ENCODE results near the gene ZDHHC16. TPM values are rescaled to one million over a fixed set of nuclear protein-coding genes. Genes with fewer than 3 reads are reported as not detected.

ZDHHC16 gene
- total RNA-seq, 4 donors from 2014 or later: 25.6 to 38.3 (median 28.4) TPM

- peak in 2 of 3 donors; percentile 45 to 63 for DNase-seq
- Histone ChIP-seq H3K9me3 (no peaks in the 10 kb centered on the region), H3K4me3 (peak within 1 kb of the TSS; percentile 92 to 94 (median 93)), H3K36me3 (no peaks in the 10 kb centered on the region), H3K27me3 (no peaks in the 10 kb centered on the region), H3K4me1 (peaks cover 0 to 28% (median 7%) of the 10 kb centered on the region in 4 donors), H3K27ac (peak within 1 kb of the TSS; percentile 89 to 95 (median 92))
- TF ChIP-seq POLR2A (IDR thresholded peaks at IDR 0.05): no peak
- TF ChIP-seq CTCF (IDR thresholded peaks at IDR 0.05): no peak
Observed at GRCh38 chr10:97498841-97499560, 53.0 kb downstream of the ZDHHC16 start, which contains the start of gene UBTD1. Gene UBTD1 (plus strand): TSS chr10:97498924. CDS start chr10:97499204, 280 bp downstream.

- H3K27ac ChIP-seq: peak overlapping the region; percentile 89 to 95 (median 92)
- no peaks in the 10 kb centered on the region for H3K9me3 ChIP-seq
- no peaks in the 10 kb centered on the region for H3K27me3 ChIP-seq
- TF ChIP-seq CTCF (IDR thresholded peaks at IDR 0.05) (no peak), POLR2A (IDR thresholded peaks at IDR 0.05) (no peak)
- H3K4me1 ChIP-seq: peaks cover 0 to 28% (median 7%) of the 10 kb centered on the region in 4 donors
- H3K36me3 ChIP-seq: no peaks in the 10 kb centered on the region
- H3K4me3 ChIP-seq: peak overlapping the region; percentile 92 to 94 (median 93)
- DNase-seq: peak in 2 of 3 donors; percentile 20 to 71
Observed at GRCh38 chr10:97499561-97500296, 53.8 kb downstream of the ZDHHC16 start.

- no peaks in the 10 kb centered on the region for H3K36me3 ChIP-seq
- H3K27me3 ChIP-seq: no peaks in the 10 kb centered on the region
- H3K9me3 ChIP-seq: no peaks in the 10 kb centered on the region
- no peak overlapping the region for H3K27ac ChIP-seq
- peaks cover 0 to 23% (median 7%) of the 10 kb centered on the region in 4 donors for H3K4me1 ChIP-seq
- no peak overlapping the region for H3K4me3 ChIP-seq
- DNase-seq: no peak
- TF ChIP-seq CTCF (IDR thresholded peaks at IDR 0.05): no peak
- no peak for TF ChIP-seq POLR2A (IDR thresholded peaks at IDR 0.05)
Observed at GRCh38 chr10:97500297-97500575, 54.3 kb downstream of the ZDHHC16 start.

DNA sequence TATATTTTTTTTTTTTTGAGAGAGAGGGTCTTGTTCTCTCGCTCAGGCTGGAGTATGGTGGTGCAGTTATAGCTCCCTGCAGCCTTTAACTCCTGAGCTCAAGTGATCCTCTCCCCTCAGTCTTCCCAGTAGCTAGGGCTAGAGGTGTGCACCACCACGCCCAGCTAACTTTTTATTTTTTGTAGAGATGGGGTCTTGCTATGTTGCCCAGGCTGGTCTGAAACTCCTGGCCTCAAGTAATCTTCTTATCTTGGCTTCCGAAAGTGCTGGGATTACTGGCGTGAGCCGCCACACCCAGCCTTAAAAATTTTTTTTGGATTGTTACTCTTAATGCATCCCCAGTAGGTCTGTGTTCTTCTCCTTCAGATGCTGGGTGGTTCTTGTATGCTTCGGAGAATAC, 56.9 kb downstream of the ZDHHC16 start:
- H3K27ac ChIP-seq: no peak overlapping the region
- no peak for DNase-seq
- no peaks in the 10 kb centered on the region for H3K36me3 ChIP-seq
- TF ChIP-seq POLR2A (IDR thresholded peaks at IDR 0.05): no peak
- no peak for TF ChIP-seq CTCF (IDR thresholded peaks at IDR 0.05)
- no peaks in the 10 kb centered on the region for H3K27me3 ChIP-seq
- no peaks in the 10 kb centered on the region for H3K9me3 ChIP-seq
- H3K4me1 ChIP-seq: peaks cover 0 to 10% (median 4%) of the 10 kb centered on the region in 4 donors
- H3K4me3 ChIP-seq: no peak overlapping the region

- TF ChIP-seq CTCF (IDR thresholded peaks at IDR 0.05) (no peak), POLR2A (IDR thresholded peaks at IDR 0.05) (no peak)
- H3K4me3 ChIP-seq: no peak overlapping the region
- no peaks in the 10 kb centered on the region for H3K9me3 ChIP-seq
Observed at GRCh38 chr10:97503406-97503805, 57.4 kb downstream of the ZDHHC16 start.

More at GRCh38 chr10:97503406-97503805, 57.4 kb downstream of the ZDHHC16 start:
- H3K27me3 ChIP-seq: no peaks in the 10 kb centered on the region
- no peaks in the 10 kb centered on the region for H3K36me3 ChIP-seq
- peaks cover 0 to 10% (median 4%) of the 10 kb centered on the region in 4 donors for H3K4me1 ChIP-seq
- H3K27ac ChIP-seq: no peak overlapping the region
- DNase-seq: no peak

Measured in Peyer's patch (tissue), 4 donors.